ENCODE measurements around the gene NMUR2. TPM values are rescaled to one million over a fixed set of nuclear protein-coding genes. Genes with fewer than 3 reads are reported as not detected.

The NMUR2 gene
- total RNA-seq, 1 experiment from 2014 or later: not detected

GRCh38 chr5:152356506-152356905 is 48.6 kb downstream of the NMUR2 start:
- ChIA-PET POLR2A (no interaction called here), CTCF (no interaction called here)
- DNase-seq (ENCODE audit: low read depth, low spot score) (no peak), ATAC-seq (no peak)
- H3K4me3 ChIP-seq (ENCODE audit: low read depth in 2 of 2, low read length in 2 of 2): no peak overlapping the region
- no peaks in the 10 kb centered on the region for H3K36me3 ChIP-seq (ENCODE audit: control insufficient read depth, insufficient read depth, low read length)
- TF ChIP-seq TCF7L2 (IDR thresholded peaks at IDR 0.05; ENCODE audit: low read depth, low read length) (no peak), REST (IDR thresholded peaks at IDR 0.05; ENCODE audit: insufficient read depth in 1 of 2, low read depth in 2 of 2, low read length in 1 of 2) (no peak), CTCF (IDR thresholded peaks at IDR 0.05) (no peak), POLR2AphosphoS5 (IDR thresholded peaks at IDR 0.05; ENCODE audit: low read depth, low read length) (no peak), SIN3A (IDR thresholded peaks at IDR 0.05; ENCODE audit: borderline replicate concordance, insufficient read depth, low read depth, low read length) (no peak)
- no peaks in the 10 kb centered on the region for H3K4me1 ChIP-seq (ENCODE audit: control insufficient read depth, insufficient read depth, low read length)
- H3K27me3 ChIP-seq (ENCODE audit: control insufficient read depth, insufficient read depth, low read length): no peaks in the 10 kb centered on the region
- BruUV-seq (replicated peaks): no TSS peak
- H3K9me3 ChIP-seq (ENCODE audit: control insufficient read depth, insufficient read depth, low read depth, low read length): no peaks in the 10 kb centered on the region
- in situ Hi-C loops (cut with HindIII; ENCODE audit: low pct_unique_long_range_greater_than_20kb, low sequenced_read_pairs) (no loop called here), intact Hi-C loops (cut with micrococcal nuclease; ENCODE audit: unreplicated experiment) (no loop called here)
- H3K27ac ChIP-seq (ENCODE audit: low read length): no peak overlapping the region

- no peak overlapping the region for H3K27ac ChIP-seq (ENCODE audit: low read length)
- H3K4me3 ChIP-seq (ENCODE audit: low read depth in 2 of 2, low read length in 2 of 2): no peak overlapping the region
- no peak for ATAC-seq
- in situ Hi-C loops (cut with HindIII; ENCODE audit: low pct_unique_long_range_greater_than_20kb, low sequenced_read_pairs): no loop called here
- H3K36me3 ChIP-seq (ENCODE audit: control insufficient read depth, insufficient read depth, low read length): no peaks in the 10 kb centered on the region
- POLR2A ChIA-PET: no interaction called here
- TF ChIP-seq CTCF (IDR thresholded peaks at IDR 0.05) (no peak), REST (IDR thresholded peaks at IDR 0.05; ENCODE audit: insufficient read depth in 1 of 2, low read depth in 2 of 2, low read length in 1 of 2) (no peak), TCF7L2 (IDR thresholded peaks at IDR 0.05; ENCODE audit: low read depth, low read length) (no peak), POLR2AphosphoS5 (IDR thresholded peaks at IDR 0.05; ENCODE audit: low read depth, low read length) (no peak), SIN3A (IDR thresholded peaks at IDR 0.05; ENCODE audit: borderline replicate concordance, insufficient read depth, low read depth, low read length) (no peak)
- no peaks in the 10 kb centered on the region for H3K9me3 ChIP-seq (ENCODE audit: control insufficient read depth, insufficient read depth, low read depth, low read length)
- no peak for DNase-seq (ENCODE audit: low read depth, low spot score)
- no peaks in the 10 kb centered on the region for H3K4me1 ChIP-seq (ENCODE audit: control insufficient read depth, insufficient read depth, low read length)
- intact Hi-C loops (cut with micrococcal nuclease; ENCODE audit: unreplicated experiment): no loop called here
- CTCF ChIA-PET: no interaction called here
- no TSS peak for BruUV-seq (replicated peaks)
- H3K27me3 ChIP-seq (ENCODE audit: control insufficient read depth, insufficient read depth, low read length): no peaks in the 10 kb centered on the region
Measured at GRCh38 chr5:152355061-152355460, 50.0 kb downstream of the NMUR2 start.

All from Panc1 (cell line).